Testis (tissue), 3 donors: ENCODE measurements around the gene CZIB. TPM values are rescaled to one million over a fixed set of nuclear protein-coding genes. Genes with fewer than 3 reads are reported as not detected.

ENCODE experiments used
- DNase-seq: peaks from one replicate; pipeline ENCODE4 v3.0.0-alpha.2; 2019
- H3K27ac ChIP-seq, 2 donors: fragments of 200-600 bp; sonication (generic); one replicate each; pipeline ENCODE4 v1.5.1; 2019
- H3K27me3 ChIP-seq: fragments of 200-600 bp; sonication (generic); one replicate; pipeline ENCODE4 v1.5.1; 2019
- H3K36me3 ChIP-seq: fragments of 200-600 bp; sonication (generic); one replicate; pipeline ENCODE4 v1.5.1; 2017; ENCODE audit warnings: low read depth; ENCODE audit errors: missing control alignments
- H3K4me1 ChIP-seq: fragments of 200-600 bp; sonication (generic); one replicate; pipeline ENCODE4 v1.5.1; 2019
- H3K4me3 ChIP-seq, 2 donors: fragments of 200-600 bp; sonication (generic); one replicate each; pipeline ENCODE4 v1.5.1; 2017 to 2019
- H3K9me3 ChIP-seq: fragments of 200-600 bp; sonication (generic); one replicate; pipeline ENCODE4 v1.5.1; 2017
- POLR2A ChIP-seq: fragments of 450-650 bp; IDR thresholded peaks from one replicate; pipeline ENCODE4 v1.6.1; 2017; ENCODE audit warnings: antibody characterized with exemption, mild to moderate bottlenecking, moderate library complexity
- WGBS, 2 donors: methylation state at CpG; one replicate each; pipeline ENCODE4 v1.1.5; 2018; 5-methylcytosine and 5-hydroxymethylcytosine counted together
- intact Hi-C: fragments of 100-400 bp; cut with DNase I; formaldehyde crosslinking; loops from one replicate; pipeline ENCODE4 v1.15.1; 2023; ENCODE audit warnings: low total_unique reads
- polyA plus RNA-seq: library from polyadenylated mRNA; stranded (reverse); fragments of 350-450 nt; fragmentation: Illumina TruSeq; extraction: RNeasy Lipid Tissue Mini Kit (QIAGEN cat#74804); gene quantifications from one replicate; pipeline ENCODE4 v1.2.3, GENCODE V29; 2014; ENCODE audit warnings: low read depth, low replicate concordance; ENCODE audit not compliant: insufficient read depth
- total RNA-seq, 2 donors: library from RNA; depleted of rRNA; stranded (reverse); fragments of >200 nt; gene quantifications; one replicate each; pipeline ENCODE4 v1.2.3, GENCODE V29; 2016
- TF ChIP-seq, protein P1 (sequence below), 3 experiments: fragments of 450-650 bp in 2 of 3; fragments of 200-600 bp in 1 of 3; sonication (generic) in 1 of 3; IDR thresholded peaks; one replicate each; pipeline ENCODE4 v1.5.1; 2016 to 2019; ENCODE audit warnings: antibody characterized with exemption in 3 of 3, mild to moderate bottlenecking in 2 of 3, moderate library complexity in 1 of 3

CZIB gene
- total and polyA plus RNA-seq, 3 donors from 2014 or later = 55.0 to 97.2 (median 55.4) TPM

DNA sequence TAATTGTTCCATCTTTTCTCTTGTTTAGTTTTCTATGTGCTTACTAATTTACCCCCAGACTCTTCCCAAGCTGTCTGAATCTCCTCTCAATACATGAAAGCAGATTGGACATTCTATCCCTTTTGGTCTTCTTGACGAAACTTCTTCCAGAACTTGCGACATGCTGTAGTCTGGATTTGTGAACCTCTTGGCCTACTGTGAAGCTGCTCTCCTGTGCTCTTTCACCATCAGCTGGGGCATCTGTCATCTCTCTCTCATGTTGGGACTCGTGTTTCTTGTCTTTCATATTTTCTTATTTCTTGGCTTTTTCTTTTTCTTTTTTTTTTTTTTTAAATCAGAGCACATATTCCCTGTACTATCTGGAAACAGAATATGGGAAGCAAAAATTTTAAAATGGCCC lies 17.0 kb downstream of the CZIB start:
- 95 to 97% methylated on average over 3 of the region's 3 CpGs for WGBS, 2 donors
- Histone ChIP-seq H3K9me3 (no peaks in the 10 kb centered on the region), H3K36me3 (no peaks in the 10 kb centered on the region), H3K4me1 (peaks cover 3% of the 10 kb centered on the region), H3K4me3 (no peak overlapping the region), H3K27me3 (no peaks in the 10 kb centered on the region), H3K27ac (no peak overlapping the region)
- intact Hi-C loops = no loop called here
- TF ChIP-seq, protein P1, sequence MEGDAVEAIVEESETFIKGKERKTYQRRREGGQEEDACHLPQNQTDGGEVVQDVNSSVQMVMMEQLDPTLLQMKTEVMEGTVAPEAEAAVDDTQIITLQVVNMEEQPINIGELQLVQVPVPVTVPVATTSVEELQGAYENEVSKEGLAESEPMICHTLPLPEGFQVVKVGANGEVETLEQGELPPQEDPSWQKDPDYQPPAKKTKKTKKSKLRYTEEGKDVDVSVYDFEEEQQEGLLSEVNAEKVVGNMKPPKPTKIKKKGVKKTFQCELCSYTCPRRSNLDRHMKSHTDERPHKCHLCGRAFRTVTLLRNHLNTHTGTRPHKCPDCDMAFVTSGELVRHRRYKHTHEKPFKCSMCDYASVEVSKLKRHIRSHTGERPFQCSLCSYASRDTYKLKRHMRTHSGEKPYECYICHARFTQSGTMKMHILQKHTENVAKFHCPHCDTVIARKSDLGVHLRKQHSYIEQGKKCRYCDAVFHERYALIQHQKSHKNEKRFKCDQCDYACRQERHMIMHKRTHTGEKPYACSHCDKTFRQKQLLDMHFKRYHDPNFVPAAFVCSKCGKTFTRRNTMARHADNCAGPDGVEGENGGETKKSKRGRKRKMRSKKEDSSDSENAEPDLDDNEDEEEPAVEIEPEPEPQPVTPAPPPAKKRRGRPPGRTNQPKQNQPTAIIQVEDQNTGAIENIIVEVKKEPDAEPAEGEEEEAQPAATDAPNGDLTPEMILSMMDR (IDR thresholded peaks at IDR 0.05) = no peak
- no peak for TF ChIP-seq POLR2A
- DNase-seq = no peak

GRCh38 chr1:53198241-53198651 lies 22.2 kb downstream of the CZIB start:
- Histone ChIP-seq H3K4me3 (no peak overlapping the region), H3K9me3 (no peaks in the 10 kb centered on the region), H3K36me3 (no peaks in the 10 kb centered on the region), H3K27me3 (no peaks in the 10 kb centered on the region), H3K4me1 (peaks cover 32% of the 10 kb centered on the region), H3K27ac (peak overlapping the region in 1 of 2 donors; percentile 96)
- WGBS, 2 donors = 20 to 22% methylated on average over 4 of the region's 4 CpGs
- intact Hi-C loops = no loop called here
- DNase-seq = no peak
- no peak for TF ChIP-seq POLR2A
- TF ChIP-seq, protein P1 (IDR thresholded peaks at IDR 0.05) = no peak

GRCh38 chr1:53197291-53198200 lies 22.9 kb downstream of the CZIB start:
- DNase-seq = no peak
- no peaks in the 10 kb centered on the region for H3K9me3 ChIP-seq
- TF ChIP-seq, protein P1 (IDR thresholded peaks at IDR 0.05) = no peak
- no peak for TF ChIP-seq POLR2A
- 21 to 22% methylated on average over 13 of the region's 13 CpGs for WGBS, 2 donors
- H3K4me1 ChIP-seq = peaks cover 32% of the 10 kb centered on the region
- intact Hi-C loops = no loop called here
- no peaks in the 10 kb centered on the region for H3K36me3 ChIP-seq
- H3K4me3 ChIP-seq = peak overlapping the region; percentile 92 to 97
- H3K27ac ChIP-seq = peak overlapping the region; percentile 96
- H3K27me3 ChIP-seq = no peaks in the 10 kb centered on the region

GRCh38 chr1:53196485-53197290 lies 23.7 kb downstream of the CZIB start, which contains the start of gene CPT2:
CPT2 (plus strand) TSS chr1:53196824; CDS start chr1:53196944, 120 bp downstream.
- H3K9me3 ChIP-seq = no peaks in the 10 kb centered on the region
- DNase-seq = peak; percentile 95
- peak within 1 kb of the TSS; percentile 96 for H3K27ac ChIP-seq
- TF ChIP-seq, protein P1 (IDR thresholded peaks at IDR 0.05) = peak in 2 of 3 experiments; percentile 16 to 19
- TF ChIP-seq POLR2A = peak; percentile 80
- peaks cover 32% of the 10 kb centered on the region for H3K4me1 ChIP-seq
- 0% methylated on average over 30 to 57 of the region's 57 CpGs for WGBS, 2 donors
- intact Hi-C loops = no loop called here
- H3K27me3 ChIP-seq = no peaks in the 10 kb centered on the region
- H3K36me3 ChIP-seq = no peaks in the 10 kb centered on the region
- H3K4me3 ChIP-seq = peak within 1 kb of the TSS; percentile 92 to 97
